SIG-M5 (cell line): ENCODE data around the gene HORMAD2.

Source experiments
- DNase-seq: peaks from one replicate; lab custom pipeline; 2025; lab: John Stamatoyannopoulos, UW

HORMAD2 gene

GRCh38 chr22:30079952-30080533 lies at the start of gene HORMAD2:
Gene HORMAD2, plus strand, starts transcription at chr22:30080464. Its CDS starts 13,489 bp downstream, at chr22:30093953.
- DNase-seq, result no peak

- DNase-seq, result no peak
Measured at GRCh38 chr22:30031328-30031727, 48.9 kb upstream of the HORMAD2 start.

DNA sequence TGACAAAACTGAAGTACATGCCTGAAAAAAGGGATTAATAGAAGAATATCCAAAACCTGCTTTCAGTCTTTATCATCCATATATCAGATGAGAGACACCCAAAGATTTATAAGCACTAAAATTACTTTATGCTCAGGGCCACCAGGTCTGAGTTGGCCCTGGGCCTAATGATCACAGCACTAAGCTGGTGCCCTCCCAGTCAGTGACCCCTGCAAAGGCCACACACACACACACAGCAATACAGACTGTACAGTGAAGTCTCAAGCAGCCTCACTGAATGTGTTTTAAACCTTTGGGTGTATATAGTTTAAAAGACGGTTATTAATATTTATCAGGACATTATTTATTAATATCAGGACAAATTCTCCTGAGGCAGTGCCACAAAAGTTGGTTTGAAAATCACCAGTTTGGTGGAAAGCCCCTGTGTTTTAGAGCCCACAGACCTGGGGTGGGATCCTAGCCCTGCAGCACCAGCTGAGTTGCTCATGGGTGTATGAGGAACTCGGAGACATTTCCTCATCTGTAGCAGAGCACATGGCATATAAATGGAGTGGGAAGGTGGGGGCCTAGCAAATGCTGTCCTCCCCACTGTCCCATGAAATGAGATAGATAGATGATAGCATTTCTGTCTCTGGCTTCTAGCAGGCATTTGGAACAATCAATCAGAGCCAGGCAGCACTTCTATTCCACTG lies 48.4 kb upstream of the HORMAD2 start:
- DNase-seq, result no peak

DNA sequence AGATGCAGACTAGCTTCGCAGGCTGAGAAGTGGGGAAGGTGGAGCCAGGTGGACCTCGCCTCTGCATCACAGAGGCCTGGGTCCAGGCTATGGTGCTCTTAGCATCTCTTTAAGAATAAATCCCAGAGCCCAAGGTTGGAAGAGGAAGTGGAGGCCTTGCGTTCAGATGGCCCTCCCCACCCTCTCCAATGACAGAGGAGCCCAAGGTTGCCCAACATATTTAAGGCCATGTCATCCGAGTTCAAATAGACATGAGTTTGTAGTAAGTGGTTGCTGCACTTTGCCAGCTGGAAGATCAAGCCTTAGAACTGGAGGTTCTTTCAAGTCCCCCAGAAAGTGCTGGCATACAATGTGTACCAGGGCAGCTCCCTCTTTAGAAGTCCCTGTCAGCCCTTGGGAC lies 47.1 kb upstream of the HORMAD2 start:
- DNase-seq, result no peak

- DNase-seq, result no peak
Measured at GRCh38 chr22:30033901-30034300, 46.4 kb upstream of the HORMAD2 start.

GRCh38 chr22:30036656-30037055 lies 43.6 kb upstream of the HORMAD2 start:
- no peak for DNase-seq

DNA sequence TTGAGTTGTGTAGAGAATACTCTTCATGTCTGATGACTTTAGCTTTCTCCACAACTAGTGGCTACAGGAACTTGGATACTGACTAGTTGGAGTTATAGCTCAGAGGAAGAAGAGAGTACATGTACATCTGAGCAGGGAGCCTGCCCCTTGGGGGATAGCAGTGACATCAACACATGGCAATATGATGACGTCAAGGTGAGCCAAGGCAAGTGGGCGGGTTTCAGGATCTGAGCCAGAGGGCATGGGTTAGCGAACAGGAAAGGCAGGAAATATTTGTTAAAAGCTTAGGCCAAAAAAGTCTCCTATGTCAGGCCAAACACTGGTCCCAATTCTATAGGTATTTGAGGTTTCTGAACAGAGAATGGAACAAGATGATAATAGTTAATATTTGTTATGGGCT lies 42.0 kb upstream of the HORMAD2 start:
- no peak for DNase-seq

GRCh38 chr22:30040499-30041260 lies 39.6 kb upstream of the HORMAD2 start:
- no peak for DNase-seq

- no peak for DNase-seq
Measured at GRCh38 chr22:30041475-30041874, 38.8 kb upstream of the HORMAD2 start.

DNA sequence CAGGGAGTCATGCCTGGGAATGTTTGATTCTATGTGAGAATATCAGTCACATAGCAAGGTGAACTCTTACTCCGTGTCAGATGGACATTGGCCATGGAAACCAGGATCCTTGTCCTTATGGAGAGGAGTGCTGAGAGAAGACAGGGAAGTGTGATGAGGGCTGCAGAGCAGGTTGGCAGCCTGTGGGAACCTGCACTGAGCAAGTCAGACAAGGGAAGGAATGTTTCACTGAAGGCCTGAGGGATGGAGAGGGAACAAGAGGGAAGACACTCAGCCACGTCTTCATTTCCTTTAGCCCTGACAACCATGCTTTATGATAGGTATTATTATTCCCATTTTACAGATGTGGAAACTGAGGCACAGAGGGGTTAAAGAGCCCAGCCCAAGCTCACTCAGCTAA lies 38.4 kb upstream of the HORMAD2 start:
- no peak for DNase-seq

- DNase-seq, result no peak
Measured at GRCh38 chr22:30043161-30043560, 37.1 kb upstream of the HORMAD2 start.

DNA sequence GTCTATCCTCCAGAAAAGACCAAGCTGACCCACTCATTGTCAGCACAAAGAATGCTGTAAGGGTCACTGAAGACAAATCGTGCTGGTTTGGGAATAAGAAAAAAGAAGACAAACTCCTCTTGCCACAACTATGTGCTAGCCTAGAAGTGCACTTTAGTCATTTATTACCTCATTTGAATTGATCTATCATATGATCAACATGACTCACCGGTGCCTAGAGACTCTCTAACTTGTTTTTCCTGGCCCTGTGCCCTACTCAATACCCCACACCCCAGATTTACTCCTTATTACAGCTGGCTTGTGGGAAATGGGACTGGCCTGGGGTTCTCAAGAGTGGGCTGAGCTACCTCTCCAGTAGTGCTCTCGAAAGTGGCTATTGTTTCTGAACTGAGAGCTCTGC lies 35.9 kb upstream of the HORMAD2 start:
- DNase-seq, result no peak

- no peak for DNase-seq
Measured at GRCh38 chr22:30044881-30045493, 35.3 kb upstream of the HORMAD2 start.

DNA sequence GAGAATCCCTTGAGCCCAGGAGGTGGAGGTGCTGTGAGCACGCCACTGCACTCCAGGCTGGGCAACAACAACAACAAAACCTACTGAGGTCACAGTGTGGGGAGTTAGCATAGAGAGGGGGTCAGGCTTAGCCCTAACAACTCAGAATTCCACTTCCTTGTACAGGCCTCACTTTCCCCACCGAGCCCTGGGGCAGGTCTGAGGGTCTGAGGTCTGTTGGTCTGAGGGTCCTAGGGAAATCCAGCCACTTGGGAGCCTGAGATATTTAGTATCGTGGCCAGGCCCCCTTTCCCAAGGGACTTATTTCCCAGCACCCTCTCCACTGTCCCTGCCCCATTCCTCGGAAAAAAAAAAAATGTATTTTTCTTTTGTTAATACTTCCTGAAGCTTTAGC lies 34.8 kb upstream of the HORMAD2 start:
- no peak for DNase-seq

GRCh38 chr22:30045901-30046715 lies 34.2 kb upstream of the HORMAD2 start:
- DNase-seq, result no peak

- no peak for DNase-seq
Measured at GRCh38 chr22:30046716-30047363, 33.4 kb upstream of the HORMAD2 start.

- DNase-seq, result no peak
Measured at GRCh38 chr22:30047364-30047738, 32.9 kb upstream of the HORMAD2 start.

GRCh38 chr22:30048681-30049080 lies 31.6 kb upstream of the HORMAD2 start:
- DNase-seq, result no peak

GRCh38 chr22:30054067-30054763 lies 26.0 kb upstream of the HORMAD2 start:
- DNase-seq, result no peak

DNA sequence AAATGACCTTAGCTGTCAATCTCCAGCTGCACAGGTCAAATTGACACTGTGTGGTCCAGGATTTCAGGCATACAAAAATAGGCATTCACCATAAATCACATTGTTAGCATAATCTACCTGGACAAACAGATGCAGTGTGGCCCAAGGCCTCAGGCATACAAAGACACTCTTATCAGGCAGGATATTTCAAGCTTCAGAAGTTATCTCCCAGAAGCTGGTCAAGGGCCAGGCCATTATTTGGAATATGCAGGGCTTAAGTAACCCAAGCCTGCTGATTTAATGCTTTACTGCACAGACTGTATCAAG lies 25.5 kb upstream of the HORMAD2 start:
- no peak for DNase-seq

- DNase-seq, result no peak
Measured at GRCh38 chr22:30056015-30056414, 24.2 kb upstream of the HORMAD2 start.
